ENCODE measurements around the gene C1QTNF1.

GRCh38 chr17:79079421-79080200 is 55.6 kb downstream of the C1QTNF1 start:
- TF ChIP-seq GATA2 (IDR thresholded peaks at IDR 0.05; ENCODE audit: low read depth, low read length) = no peak
- no peak for TF ChIP-seq GATA3 (IDR thresholded peaks at IDR 0.05; ENCODE audit: low read depth, low read length)
